HG03045 (cell line): ENCODE results near the gene FOXN4.

Experiments used
- ATAC-seq: cut with Tn5 transposase; IDR thresholded peaks from one replicate; pipeline ENCODE4 v1.9.1; 2021; ENCODE audit warnings: mild to moderate bottlenecking, moderate library complexity; ENCODE audit not compliant: unreplicated experiment

Gene FOXN4

GRCh38 chr12:109284392-109284791 is 24.7 kb downstream of the FOXN4 start:
- ATAC-seq = no peak

DNA sequence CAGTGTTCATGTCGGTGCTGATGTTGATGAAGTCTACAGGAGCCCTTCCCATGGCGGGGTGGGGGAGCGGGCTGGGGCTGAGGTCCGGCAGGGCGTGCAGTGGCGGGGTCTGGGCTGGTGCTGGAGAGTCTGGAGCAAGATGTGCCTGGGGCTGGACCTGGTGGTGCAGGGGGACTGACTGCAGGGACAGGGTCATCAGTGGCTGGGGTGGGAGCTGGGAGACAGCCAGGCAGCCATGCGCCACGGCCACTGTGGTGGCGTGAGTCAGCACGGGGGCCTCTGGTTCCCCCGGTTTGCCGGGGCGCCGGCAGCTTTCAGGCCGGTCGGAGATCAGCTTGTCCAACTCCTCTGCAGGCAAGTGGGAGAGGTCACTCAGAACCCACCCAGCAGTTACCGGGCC is 27.6 kb downstream of the FOXN4 start:
- ATAC-seq = no peak

DNA sequence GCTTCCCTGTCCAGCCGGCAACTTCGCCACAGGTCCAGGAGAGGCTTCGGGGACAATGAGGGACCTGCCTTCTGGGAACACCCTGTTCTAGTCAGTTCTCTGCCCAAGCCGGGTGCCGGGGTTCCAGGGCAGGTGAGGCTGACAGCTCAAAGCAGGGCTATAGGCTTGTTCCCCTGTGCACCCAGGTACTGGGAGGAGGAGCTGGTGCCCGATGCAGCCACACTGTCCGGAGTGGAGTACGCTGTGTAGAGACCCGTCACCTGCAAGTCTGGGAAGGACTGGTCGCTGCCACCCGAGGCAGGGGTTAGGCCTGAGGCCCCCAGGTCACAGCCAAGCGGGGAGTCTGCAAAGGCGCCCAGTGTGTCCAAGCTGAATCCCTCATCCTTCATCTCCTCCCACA is 29.6 kb downstream of the FOXN4 start:
- no peak for ATAC-seq

GRCh38 chr12:109278912-109279311 is 30.2 kb downstream of the FOXN4 start:
- ATAC-seq = no peak

DNA sequence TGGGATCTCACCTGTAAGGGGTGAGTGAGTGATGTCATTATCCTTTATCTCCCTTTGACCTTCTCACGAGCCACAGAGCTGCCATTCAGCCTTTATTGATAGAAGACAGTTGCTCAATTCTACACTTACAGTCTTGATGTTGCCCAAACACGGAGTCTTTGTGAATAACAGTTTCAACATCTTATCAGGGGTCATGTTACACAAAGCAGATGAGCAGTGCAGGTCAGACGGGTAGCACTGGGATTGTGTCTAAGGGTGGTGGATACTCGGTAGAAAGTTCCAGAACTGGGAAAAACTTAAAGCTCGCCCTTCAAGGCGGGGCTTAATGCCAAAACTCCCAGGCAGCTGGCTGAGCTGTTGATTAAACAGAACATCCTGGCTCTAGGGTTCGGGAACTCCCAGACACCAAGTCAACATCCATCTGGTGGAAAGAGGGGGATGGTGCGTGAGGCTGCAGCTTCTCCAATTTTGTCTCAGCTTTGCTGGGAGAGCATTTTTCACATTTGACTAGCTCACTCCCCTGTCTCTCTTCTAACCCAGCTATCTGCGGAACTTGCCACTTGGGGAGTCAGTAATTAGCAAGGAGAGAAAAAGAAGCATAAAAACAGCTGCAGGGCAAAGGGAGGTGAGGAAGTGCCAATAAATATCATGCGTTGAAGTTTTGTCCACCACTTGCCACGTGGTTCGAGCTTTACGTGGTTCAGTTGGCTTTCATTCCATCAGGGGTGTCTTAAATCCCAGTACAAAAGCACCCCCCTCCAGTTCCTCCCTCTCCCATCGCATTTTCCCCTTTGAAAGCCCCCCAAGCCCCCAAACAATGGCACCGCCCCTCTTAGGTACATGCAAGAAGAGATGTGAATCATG is 31.0 kb downstream of the FOXN4 start:
- no peak for ATAC-seq

DNA sequence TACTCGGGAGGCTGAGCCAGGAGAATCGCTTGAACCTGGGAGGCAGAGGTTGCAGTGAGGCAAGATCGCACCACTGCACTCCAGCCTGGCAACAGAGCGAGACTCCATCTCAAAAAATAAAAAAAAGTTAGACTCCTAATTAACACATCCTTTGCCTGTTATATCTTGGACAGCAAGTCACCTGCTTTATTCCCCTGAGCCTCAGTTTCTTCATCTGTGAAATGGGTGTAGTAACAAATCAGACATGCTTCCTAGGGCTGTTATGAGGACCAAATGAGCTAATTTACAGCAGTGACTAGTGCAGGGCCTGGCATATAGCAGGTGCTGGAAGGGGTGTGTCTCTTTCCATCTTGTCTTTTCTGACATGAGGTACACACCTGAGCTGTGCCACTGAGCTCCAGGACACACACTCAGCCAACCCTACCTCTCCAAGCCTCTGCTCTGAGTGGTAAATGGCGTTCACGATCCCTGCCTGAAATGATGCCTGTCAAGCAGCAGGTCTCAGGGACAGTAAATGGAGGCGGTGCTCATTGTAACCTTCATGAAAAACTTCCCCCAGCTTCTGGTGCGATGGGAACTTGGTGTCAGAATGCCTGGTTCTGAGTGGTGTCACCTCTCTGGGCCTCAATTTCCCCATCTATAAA is 31.7 kb downstream of the FOXN4 start:
- no peak for ATAC-seq

GRCh38 chr12:109276160-109276559 is 32.9 kb downstream of the FOXN4 start:
- no peak for ATAC-seq

DNA sequence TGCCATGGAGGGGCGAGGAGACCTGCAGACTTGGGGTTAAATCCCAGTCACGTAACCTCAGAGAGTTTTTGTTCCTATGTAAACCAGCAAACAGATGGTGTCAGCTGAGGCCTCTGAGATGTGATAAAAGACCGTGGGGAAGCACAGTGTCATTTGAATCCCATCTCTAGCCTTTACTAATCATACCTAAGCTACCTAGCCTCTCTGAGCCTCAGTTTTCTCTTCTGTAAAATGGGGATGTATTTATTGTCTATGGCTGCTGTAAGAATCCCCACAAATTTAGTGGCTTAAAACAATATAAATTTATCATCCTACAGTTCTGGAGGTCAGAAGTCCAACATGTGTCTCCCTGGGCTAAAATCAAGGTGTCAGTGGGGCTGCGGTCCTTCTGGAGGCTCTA is 33.9 kb downstream of the FOXN4 start:
- ATAC-seq = no peak

DNA sequence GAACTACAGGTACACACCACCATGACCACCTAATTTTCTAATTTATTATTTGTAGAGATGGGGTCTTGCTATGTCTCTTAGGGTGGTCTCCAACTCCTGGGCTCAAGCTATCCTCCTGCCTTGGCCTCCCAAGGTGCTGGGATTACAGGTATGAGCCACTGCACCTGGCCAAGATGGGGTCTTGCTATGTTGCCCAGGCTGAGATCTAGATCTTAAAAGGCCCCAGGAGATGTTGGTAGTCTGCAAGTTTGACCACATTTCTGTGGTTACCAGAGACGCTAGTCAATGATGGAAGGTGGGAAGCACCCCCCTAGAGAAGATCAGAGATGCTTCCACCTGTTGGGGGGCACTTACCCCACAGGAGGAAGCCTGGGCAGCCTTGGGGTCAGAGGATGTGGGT is 34.7 kb downstream of the FOXN4 start:
- no peak for ATAC-seq

GRCh38 chr12:109273354-109273753 is 35.7 kb downstream of the FOXN4 start:
- no peak for ATAC-seq

DNA sequence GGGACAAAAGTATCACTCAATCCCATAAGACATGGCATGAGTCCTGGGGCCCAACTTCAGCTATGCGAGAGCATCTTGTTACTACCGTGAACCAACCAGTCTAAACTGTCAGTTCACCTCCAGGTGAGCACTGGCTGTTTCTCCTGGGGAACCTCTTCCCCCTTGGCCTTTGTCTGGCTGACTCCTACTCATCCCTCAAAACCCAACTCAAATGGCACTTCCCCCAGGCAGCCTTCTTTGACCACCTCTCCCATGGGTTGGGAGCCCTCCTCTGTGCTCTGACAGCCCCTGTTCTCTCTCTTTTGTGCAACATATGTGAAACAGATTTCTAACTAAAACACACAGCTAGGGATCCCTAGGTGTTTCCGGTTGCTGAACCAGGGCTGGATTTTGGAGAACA is 37.7 kb downstream of the FOXN4 start:
- no peak for ATAC-seq

- no peak for ATAC-seq
These were observed 38.6 kb downstream of the FOXN4 start for GRCh38 chr12:109270494-109270893.

DNA sequence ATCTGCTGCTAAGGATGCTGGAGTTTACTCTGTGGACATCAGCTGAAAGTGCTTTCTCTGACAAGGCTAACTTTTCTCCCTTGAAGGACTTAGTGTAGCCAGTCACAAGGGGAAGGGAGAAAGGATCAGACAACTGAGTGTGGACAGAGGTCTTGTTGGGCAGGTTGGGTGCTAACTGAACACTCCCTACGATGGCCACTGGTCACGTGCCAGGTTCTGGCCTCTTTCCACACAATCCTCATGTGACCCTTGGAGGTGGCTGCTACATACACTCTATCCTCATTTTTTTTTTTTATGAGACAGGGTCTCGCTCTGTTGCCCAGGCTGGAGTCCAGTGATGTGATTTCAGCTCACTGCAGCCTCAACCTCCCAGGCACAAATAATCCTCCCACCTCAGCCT is 39.7 kb downstream of the FOXN4 start:
- no peak for ATAC-seq

GRCh38 chr12:109268896-109269295 is 40.2 kb downstream of the FOXN4 start:
- no peak for ATAC-seq

GRCh38 chr12:109267361-109267760 is 41.7 kb downstream of the FOXN4 start:
- ATAC-seq = no peak

DNA sequence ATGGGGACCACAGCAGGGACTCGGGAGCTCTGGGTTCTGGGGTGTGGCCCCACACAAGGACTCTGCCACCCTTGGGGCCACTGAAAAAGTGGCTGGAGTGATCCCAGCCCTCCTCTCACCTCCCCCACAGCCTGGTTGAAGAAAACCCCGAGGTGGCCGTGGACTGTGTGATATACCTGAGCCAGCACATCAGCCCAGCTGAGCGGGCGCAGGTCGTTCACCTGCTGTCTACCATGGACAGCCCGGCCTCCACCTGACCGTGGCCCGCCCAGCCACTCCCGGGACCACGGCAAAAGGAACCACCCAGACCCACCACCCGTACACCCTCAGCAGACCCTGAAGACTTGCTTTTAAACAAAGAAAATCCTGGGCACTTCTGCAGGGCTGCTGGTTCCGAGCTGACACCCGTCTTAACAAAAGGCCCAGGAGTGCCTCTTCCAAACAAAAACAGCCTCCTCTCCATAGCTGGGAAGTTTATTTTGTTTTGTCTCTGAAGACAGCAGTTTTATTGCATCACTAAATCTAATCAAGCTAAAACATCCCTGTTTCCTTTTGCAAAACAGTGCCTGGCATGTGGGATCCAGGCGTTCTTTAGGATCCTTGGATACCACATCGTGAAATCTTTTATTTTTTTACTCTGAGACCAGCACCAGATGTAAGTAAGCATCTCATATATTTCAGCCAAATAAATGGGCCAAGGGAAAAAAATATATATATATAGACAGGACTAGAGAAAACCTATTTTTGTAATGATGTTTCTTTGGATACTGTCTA is 42.8 kb downstream of the FOXN4 start:
- ATAC-seq = no peak

GRCh38 chr12:109264943-109265650 is 44.0 kb downstream of the FOXN4 start:
- ATAC-seq = no peak

DNA sequence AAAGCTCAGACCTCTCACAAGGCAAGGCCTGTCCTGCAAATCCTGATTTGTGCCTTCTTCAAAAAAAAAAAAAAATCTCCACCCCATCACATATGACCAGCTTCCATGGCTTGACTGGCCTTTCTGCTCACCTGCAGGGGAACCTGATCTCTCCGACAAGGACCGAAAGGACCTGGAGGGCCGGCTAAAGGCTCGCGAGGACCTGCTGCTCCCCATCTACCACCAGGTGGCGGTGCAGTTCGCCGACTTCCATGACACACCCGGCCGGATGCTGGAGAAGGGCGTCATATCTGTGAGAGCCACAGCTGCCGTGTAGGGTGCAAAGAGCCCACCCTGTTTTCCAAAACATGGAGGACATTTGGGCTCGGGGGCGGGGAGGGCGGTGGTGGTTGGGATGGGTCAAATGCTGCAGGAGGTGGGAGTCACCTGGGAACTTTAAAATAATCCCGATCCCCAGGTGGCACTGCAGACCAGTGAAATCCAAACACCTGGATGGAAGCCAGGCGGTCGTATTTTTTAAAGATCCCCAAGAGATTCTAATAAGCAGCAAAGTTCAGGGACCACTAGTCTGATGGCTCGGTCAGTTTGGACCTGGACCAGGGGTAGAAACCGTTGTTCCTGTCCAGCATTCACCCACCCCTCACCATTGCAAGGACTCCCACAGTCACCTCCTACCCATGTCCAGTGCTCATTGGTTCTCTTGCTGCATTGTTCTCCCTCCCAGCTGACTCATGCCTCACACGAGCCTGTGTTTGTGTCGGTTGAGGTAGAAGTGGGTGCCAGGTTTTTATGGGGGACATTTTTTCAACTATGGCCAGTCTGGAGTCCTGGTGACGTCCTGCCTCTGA is 44.8 kb downstream of the FOXN4 start:
- ATAC-seq = no peak

GRCh38 chr12:109263439-109263838 is 45.6 kb downstream of the FOXN4 start:
- ATAC-seq = no peak

GRCh38 chr12:109261939-109262338 is 47.1 kb downstream of the FOXN4 start:
- ATAC-seq = no peak
